Fibroblast of skin of scalp (primary cell): ENCODE measurements around the gene ABCC9.
"Not testable (repeated sequence)": the region's sequence is repeated elsewhere in the genome, so short reads cannot be mapped to it uniquely, and the experiment has no call there.

Experiments used
- DNase-seq: peaks from one replicate; pipeline ENCODE4 v3.0.0-alpha.2; 2013

ABCC9 gene

GRCh38 chr12:21933656-21934055 is 7.6 kb downstream of the ABCC9 start:
- no peak for DNase-seq

GRCh38 chr12:21929972-21930371 is 11.3 kb downstream of the ABCC9 start:
- DNase-seq = not testable (repeated sequence)

GRCh38 chr12:21925296-21925913 is 15.8 kb downstream of the ABCC9 start:
- DNase-seq = peak; percentile 37

- DNase-seq = no peak
Observed at GRCh38 chr12:21921436-21921835, 19.8 kb downstream of the ABCC9 start.

- no peak for DNase-seq
Observed at GRCh38 chr12:21918456-21918855, 22.8 kb downstream of the ABCC9 start.

GRCh38 chr12:21913823-21914222 is 27.4 kb downstream of the ABCC9 start:
- peak; percentile 35 for DNase-seq

GRCh38 chr12:21912318-21912717 is 28.9 kb downstream of the ABCC9 start:
- peak; percentile 78 for DNase-seq

GRCh38 chr12:21911832-21912231 is 29.4 kb downstream of the ABCC9 start:
- DNase-seq = no peak

- DNase-seq = peak; percentile 54
Observed at GRCh38 chr12:21910657-21911056, 30.6 kb downstream of the ABCC9 start.

GRCh38 chr12:21907948-21908837 is 33.0 kb downstream of the ABCC9 start:
- no peak for DNase-seq

- peak; percentile 59 for DNase-seq
Observed at GRCh38 chr12:21906919-21907493, 34.2 kb downstream of the ABCC9 start.

GRCh38 chr12:21899532-21899931 is 41.7 kb downstream of the ABCC9 start:
- DNase-seq = not testable (repeated sequence)

- DNase-seq = no peak
Observed at GRCh38 chr12:21895651-21896050, 45.6 kb downstream of the ABCC9 start.

- no peak for DNase-seq
Observed at GRCh38 chr12:21894792-21895595, 46.2 kb downstream of the ABCC9 start.

- DNase-seq = no peak
Observed at GRCh38 chr12:21893924-21894323, 47.3 kb downstream of the ABCC9 start.

GRCh38 chr12:21892341-21892740 is 48.9 kb downstream of the ABCC9 start:
- no peak for DNase-seq

- no peak for DNase-seq
Observed at GRCh38 chr12:21891751-21892217, 49.4 kb downstream of the ABCC9 start.

- no peak for DNase-seq
Observed at GRCh38 chr12:21888276-21888863, 52.9 kb downstream of the ABCC9 start.

GRCh38 chr12:21884936-21885335 is 56.3 kb downstream of the ABCC9 start:
- no peak for DNase-seq

GRCh38 chr12:21882635-21883034 is 58.6 kb downstream of the ABCC9 start:
- no peak for DNase-seq

- no peak for DNase-seq
Observed at GRCh38 chr12:21881965-21882364, 59.3 kb downstream of the ABCC9 start.

GRCh38 chr12:21879312-21879711 is 61.9 kb downstream of the ABCC9 start:
- no peak for DNase-seq
